Retinal pigment epithelial cell (primary cell): ENCODE data around the gene RTN4.
"Not testable (repeated sequence)": the region's sequence is repeated elsewhere in the genome, so short reads cannot be mapped to it uniquely, and the experiment has no call there.

Experiments
- DNase-seq: peaks from one replicate; pipeline ENCODE4 v3.0.0-alpha.2; 2010; ENCODE audit warnings: low read depth
- H3K4me3 ChIP-seq: 2 replicates; pipeline ENCODE4 v1.5.1; 2011; ENCODE audit warnings: mild to moderate bottlenecking, low read length, control low read depth, moderate library complexity
- TF ChIP-seq, protein P1 (sequence below): conservative IDR thresholded peaks from 2 replicates; pipeline ENCODE4 v1.5.1; 2011; ENCODE audit warnings: low read depth, low read length, control low read depth, inconsistent platforms

Gene RTN4

DNA sequence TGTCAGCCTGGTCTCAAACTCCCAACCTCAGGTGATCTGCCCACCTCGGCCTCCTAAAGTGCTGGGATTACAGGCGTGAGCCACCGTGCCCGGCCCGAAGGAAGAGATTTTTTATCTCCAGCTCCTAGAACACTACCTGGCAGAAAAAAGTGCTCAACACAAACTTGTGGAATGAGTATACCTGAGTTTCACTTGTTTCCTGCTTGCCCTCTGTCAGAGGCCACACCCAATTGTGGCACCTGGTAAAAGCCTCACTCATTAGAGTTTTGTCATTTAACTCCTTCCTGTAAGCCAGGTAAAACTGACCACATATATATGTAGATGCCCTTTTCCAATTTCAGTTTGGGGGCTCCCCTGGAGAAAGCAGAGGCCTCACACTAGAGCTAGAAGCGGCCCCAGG lies 42.2 kb upstream of the RTN4 start:
- no peak for DNase-seq
- TF ChIP-seq, protein P1, sequence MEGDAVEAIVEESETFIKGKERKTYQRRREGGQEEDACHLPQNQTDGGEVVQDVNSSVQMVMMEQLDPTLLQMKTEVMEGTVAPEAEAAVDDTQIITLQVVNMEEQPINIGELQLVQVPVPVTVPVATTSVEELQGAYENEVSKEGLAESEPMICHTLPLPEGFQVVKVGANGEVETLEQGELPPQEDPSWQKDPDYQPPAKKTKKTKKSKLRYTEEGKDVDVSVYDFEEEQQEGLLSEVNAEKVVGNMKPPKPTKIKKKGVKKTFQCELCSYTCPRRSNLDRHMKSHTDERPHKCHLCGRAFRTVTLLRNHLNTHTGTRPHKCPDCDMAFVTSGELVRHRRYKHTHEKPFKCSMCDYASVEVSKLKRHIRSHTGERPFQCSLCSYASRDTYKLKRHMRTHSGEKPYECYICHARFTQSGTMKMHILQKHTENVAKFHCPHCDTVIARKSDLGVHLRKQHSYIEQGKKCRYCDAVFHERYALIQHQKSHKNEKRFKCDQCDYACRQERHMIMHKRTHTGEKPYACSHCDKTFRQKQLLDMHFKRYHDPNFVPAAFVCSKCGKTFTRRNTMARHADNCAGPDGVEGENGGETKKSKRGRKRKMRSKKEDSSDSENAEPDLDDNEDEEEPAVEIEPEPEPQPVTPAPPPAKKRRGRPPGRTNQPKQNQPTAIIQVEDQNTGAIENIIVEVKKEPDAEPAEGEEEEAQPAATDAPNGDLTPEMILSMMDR = no peak
- H3K4me3 ChIP-seq = no peak overlapping the region

DNA sequence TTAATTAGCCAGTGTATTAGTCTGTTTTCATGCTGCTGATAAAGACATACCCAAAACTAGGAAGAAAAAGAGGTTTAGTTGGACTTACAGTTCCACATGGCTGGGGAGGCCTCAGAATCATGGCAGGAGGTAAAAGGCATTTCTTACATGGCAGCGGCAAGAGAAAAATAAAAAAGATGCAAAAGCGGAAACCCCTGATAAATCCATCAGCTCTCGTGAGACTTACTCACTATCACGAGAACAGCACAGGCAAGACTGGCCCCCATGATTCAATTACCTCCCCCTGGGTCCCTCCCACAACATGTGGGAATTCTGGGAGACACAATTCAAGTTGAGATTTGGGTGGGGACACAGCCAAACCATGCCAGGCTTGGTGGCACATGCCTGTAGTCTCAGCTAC lies 41.4 kb upstream of the RTN4 start:
- H3K4me3 ChIP-seq, DNase-seq: not testable (repeated sequence)

DNA sequence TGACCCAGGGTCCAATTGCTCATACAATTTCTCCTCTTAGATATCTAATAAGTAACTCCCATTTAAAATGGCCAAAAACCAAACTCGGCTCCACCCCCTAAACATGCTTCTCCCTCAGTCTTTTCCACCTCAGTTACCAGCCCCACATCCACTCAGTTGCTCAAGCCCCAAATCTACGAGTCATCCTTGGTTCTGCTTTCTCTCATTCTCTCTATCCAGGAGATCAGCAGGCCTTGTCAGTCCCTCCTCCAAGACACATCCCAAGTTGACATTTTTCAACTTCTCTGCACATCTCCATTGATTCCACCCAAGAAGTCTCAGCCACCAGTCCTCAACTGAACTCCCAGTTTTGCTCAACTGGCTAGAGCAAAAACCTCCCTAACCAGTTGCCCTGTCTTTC lies 40.5 kb upstream of the RTN4 start:
- no peak overlapping the region for H3K4me3 ChIP-seq
- DNase-seq = no peak
- TF ChIP-seq, protein P1 = no peak

DNA sequence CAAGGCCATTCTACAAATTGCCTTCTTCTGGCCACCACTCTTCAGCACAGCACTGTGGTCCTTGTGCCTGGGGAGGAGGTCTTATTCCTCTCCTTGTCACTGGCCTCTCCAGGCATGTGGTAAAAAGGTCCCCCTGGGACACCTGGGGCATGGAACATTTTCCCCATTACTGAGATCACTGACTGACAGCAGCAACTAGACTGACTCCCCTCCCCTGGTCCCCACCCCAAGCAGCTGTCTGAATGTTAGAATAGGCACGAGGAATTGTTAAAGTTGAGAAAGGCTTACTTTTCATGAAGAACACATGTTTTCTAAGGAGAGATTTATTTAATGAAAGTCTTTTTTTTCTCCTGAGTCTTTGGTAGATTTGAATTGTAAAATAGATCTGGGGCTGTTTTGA lies 39.5 kb upstream of the RTN4 start:
- DNase-seq = no peak
- no peak overlapping the region for H3K4me3 ChIP-seq
- TF ChIP-seq, protein P1 = no peak

DNA sequence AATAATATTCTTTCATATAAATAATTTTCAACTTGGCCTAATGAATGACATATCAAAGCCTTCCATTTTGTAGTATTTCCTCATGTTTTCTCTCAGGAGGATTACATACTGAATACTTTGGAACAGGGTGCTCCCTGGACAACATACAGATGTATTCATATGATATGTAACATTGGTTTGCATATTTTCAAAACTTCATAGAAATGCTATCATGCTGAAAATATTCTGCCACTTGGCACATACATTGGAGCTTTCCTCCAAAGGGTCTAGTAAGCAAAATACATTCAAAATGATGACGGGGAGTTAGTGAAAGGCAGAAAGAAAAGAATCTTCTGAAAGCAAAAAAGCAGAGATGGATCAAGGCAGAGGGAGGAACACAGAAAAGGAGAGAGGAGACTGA lies 38.1 kb upstream of the RTN4 start:
- no peak for DNase-seq
- H3K4me3 ChIP-seq = no peak overlapping the region
- TF ChIP-seq, protein P1 = no peak

DNA sequence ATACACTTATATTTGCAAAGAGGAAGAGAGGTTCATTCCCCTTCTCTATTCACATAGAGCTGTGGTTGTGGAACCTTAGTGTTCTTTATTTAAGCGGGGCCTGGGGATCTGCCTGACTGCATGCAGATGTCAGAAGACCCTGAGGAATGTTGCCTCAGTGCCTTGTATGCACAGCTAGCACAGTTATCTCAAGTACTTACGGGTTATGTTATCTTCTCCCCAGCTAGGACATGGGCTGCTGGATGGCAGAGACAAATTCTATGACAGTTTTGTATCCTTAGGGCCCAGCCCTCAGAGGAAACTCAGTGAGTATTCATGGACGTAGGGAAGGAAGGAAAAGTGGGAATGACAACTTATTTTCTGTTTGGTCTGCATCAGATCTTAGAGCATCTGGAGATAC lies 37.7 kb upstream of the RTN4 start:
- TF ChIP-seq, protein P1 = no peak
- DNase-seq = no peak
- no peak overlapping the region for H3K4me3 ChIP-seq

DNA sequence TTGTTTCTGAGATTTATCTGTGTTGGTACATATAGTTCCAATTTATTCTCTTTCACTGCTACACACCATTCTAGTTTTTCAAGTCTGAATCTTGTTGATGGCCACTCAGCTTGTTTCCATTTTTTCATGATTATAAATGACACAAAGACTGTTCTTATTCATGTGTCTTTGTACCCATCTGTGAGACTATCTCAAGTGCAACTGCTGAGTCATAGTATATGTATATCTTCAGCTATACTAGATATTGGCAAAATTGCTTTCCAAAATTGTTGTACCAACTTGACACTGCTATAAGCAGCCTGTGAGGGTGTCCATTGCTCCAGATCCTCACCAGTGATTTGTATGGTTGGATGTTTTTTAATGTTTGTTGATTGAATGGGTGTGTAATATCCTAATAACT lies 37.2 kb upstream of the RTN4 start:
- TF ChIP-seq, protein P1 = no peak
- no peak overlapping the region for H3K4me3 ChIP-seq
- DNase-seq = no peak
